Adrenal gland (tissue), 5 donors: ENCODE results near the gene WBP4.

Source experiments
- CTCF ChIP-seq, 6 experiments: fragments of 450-650 bp in 4 of 6; fragments of 200-600 bp in 2 of 6; sonication (generic) in 1 of 6; IDR thresholded peaks; 1 replicate in 5 of 6; 2 replicates in 1 of 6; pipeline versions ENCODE4 v1.5.1 to v1.8.0; 2016 to 2021; ENCODE audit warnings: antibody characterized with exemption in 6 of 6, mild to moderate bottlenecking in 2 of 6, moderate library complexity in 1 of 6
- POLR2A ChIP-seq, 2 donors: fragments of 450-650 bp; IDR thresholded peaks; one replicate each; pipeline ENCODE4 v1.6.1; 2017; ENCODE audit warnings: antibody characterized with exemption in 2 of 2, mild to moderate bottlenecking in 2 of 2, moderate library complexity in 1 of 2
- donor health status: DM: no; HTN: no; CAD: no.

DNA sequence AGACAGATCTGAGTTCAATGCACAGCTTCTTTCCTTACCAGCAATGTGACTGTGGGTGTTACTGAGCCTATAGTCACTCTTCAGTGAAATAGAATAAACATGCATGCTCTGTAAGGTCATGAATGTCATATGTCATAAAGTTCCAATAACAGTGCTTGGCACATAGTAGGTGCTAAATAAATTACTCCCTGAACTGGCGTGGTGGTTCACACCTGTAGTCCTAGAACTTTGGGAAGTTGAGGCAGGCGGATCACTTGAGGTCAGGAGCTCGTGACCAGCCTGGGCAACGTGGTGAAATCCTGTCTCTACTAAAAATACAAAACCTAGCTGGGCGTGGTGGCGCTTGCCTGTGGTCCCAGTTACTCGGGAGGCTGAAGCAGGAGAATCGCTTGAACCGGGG lies 13.2 kb downstream of the WBP4 start:
- TF ChIP-seq CTCF (IDR thresholded peaks at IDR 0.05) (no peak), POLR2A (IDR thresholded peaks at IDR 0.05) (no peak)
